ENCODE measurements around the gene CDKN1A.
"Not testable (repeated sequence)": the region's sequence is repeated elsewhere in the genome, so short reads cannot be mapped to it uniquely, and the experiment has no call there.

CDKN1A gene

GRCh38 chr6:36643977-36644376, 34.5 kb upstream of the CDKN1A start:
- Histone ChIP-seq H3K4me3 (ENCODE audit: low read length) (no peak overlapping the region), H3K36me3 (ENCODE audit: insufficient read depth, low read length) (no peaks in the 10 kb centered on the region), H3K4me1 (ENCODE audit: insufficient read depth, low read length) (peaks cover 7% of the 10 kb centered on the region)

DNA sequence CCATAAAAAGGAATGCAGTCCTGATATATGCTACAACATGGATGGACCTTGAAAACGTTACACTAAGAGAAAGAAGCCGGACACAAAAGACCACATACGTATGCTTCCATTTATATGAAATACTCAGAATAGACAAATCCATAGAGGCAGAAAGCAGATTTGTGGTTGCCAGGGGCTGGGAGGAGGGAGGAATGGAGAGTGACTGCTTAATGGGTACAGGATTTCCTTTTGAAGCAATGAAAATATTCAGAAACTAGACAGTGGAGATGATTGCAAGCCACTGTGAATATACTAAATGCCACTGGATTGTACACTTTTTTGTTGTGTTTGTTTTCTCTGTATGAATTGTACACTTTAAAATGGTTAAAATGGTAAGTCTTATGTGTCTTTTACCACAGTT, 29.4 kb upstream of the CDKN1A start:
- H3K4me1 ChIP-seq (ENCODE audit: insufficient read depth, low read length): peaks cover 4% of the 10 kb centered on the region
- no peak overlapping the region for H2AFZ ChIP-seq (ENCODE audit: low read depth, low read length)
- H3K9me3 ChIP-seq (ENCODE audit: low read length): no peaks in the 10 kb centered on the region
- no peak overlapping the region for H3K4me3 ChIP-seq (ENCODE audit: low read length)
- H3K27me3 ChIP-seq (ENCODE audit: insufficient read depth, low read length): no peaks in the 10 kb centered on the region
- H3K36me3 ChIP-seq (ENCODE audit: insufficient read depth, low read length): no peaks in the 10 kb centered on the region

More at GRCh38 chr6:36643977-36644376, 34.5 kb upstream of the CDKN1A start:
- no peaks in the 10 kb centered on the region for H3K9me3 ChIP-seq (ENCODE audit: low read length)
- no peak overlapping the region for H2AFZ ChIP-seq (ENCODE audit: low read depth, low read length)
- no peaks in the 10 kb centered on the region for H3K27me3 ChIP-seq (ENCODE audit: insufficient read depth, low read length)

DNA sequence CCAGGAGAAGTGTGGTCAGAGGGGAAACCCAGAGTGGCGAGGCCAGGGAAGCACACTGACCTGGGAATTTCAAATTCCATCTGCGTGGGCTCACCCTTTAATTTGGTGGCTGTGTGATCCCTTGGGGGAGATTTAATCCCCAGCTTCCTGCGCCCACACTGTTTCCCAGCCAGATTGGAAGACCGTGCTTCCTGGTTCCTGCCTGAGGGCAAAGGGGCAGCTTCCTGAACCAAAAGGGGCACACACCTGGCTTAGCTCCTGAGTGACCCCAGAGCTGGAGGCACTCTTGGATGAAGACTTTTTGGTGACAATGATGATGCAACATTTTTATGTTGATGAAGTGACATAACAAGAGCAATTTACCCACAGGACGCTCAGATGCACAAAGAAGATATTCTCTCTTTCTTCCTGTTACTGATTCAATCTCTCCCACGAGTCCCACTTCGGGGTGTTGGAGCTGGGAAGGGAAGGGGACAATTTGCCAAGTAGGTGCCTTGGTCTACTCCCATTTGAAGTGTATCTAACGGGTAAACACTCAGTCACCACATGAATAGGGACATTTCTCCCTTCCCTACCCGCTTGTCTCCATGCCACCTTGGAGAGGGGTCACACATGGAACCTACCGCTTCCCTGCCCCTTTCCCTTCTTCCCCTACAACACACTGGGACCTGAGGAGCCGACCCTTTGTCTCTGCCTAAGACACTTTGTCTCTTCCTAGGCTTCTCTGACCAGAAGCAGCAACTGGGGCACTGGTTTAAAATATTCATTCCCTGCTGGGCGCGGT, 28.6 kb upstream of the CDKN1A start:
- no peak overlapping the region for H3K4me3 ChIP-seq (ENCODE audit: low read length)
- H3K36me3 ChIP-seq (ENCODE audit: insufficient read depth, low read length): no peaks in the 10 kb centered on the region
- no peak overlapping the region for H2AFZ ChIP-seq (ENCODE audit: low read depth, low read length)
- H3K4me1 ChIP-seq (ENCODE audit: insufficient read depth, low read length): peaks cover 6% of the 10 kb centered on the region
- no peaks in the 10 kb centered on the region for H3K9me3 ChIP-seq (ENCODE audit: low read length)
- H3K27me3 ChIP-seq (ENCODE audit: insufficient read depth, low read length): no peaks in the 10 kb centered on the region

DNA sequence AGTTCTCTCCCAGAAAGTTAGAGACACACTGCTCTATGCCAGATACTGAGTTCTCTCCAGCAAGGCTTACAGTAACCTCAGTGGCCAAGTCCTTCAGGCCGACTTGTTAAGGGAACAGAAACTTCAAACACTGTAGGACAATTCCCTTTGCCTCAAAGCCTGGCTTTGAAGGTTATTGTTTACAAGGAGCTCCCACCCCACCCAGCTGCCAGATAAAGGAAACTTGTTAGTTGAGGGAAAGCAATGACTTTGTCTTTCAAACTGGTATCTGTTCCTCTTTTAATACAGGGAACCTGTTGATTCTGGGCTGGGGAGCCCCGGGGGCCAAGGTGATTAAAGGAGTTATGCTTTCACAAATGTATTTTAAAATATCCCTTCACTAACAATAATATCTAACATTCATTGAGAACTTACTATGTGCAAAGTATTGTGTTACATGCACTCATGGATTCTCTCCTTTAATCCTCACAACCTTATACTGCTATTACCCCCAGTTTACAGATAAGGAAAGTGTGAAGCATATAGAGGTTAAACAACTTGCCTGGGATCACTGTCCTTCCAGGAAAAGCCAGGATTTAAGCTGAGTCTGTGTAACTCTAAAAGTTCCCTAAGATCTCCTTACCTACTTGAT, 27.6 kb upstream of the CDKN1A start:
- Histone ChIP-seq H3K36me3 (ENCODE audit: insufficient read depth, low read length) (no peaks in the 10 kb centered on the region), H2AFZ (ENCODE audit: low read depth, low read length) (no peak overlapping the region), H3K27me3 (ENCODE audit: insufficient read depth, low read length) (no peaks in the 10 kb centered on the region), H3K9me3 (ENCODE audit: low read length) (no peaks in the 10 kb centered on the region), H3K4me1 (ENCODE audit: insufficient read depth, low read length) (peaks cover 7% of the 10 kb centered on the region), H3K4me3 (ENCODE audit: low read length) (no peak overlapping the region)

DNA sequence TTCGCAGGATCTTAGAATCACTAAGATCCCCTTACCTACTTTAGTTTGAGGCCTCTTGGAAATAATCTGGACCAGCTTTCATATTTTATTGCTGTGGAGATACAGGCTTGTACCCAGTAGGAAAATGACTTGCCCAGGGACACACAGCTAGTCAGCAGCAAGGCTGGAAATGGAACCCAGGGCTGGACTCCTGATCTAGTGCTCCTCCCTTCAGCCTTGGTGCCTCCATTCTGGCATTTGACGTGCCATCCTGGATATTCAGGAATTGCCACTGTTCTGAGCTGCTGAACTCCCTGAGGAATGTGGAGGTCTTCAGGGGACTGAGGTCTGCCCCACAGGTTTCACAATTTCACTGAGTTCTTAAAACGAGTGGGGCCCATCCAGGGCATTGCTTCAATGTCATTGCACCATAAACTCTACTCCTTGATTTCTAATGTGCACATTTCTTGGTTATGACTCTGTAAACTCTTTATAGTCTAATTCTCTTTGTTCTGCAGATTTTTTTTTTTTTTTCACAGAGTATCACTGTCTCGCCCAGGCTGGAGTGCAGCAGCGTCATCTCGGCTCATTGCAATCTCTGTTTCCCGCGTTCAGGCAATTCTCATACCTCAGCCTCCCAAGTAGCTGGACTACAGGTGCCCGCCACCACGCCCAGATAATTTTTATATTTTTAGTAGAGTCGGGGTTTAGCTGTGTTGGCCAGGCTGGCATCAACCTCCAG, 26.7 kb upstream of the CDKN1A start:
- Histone ChIP-seq H3K9me3 (ENCODE audit: low read length) (no peaks in the 10 kb centered on the region), H3K36me3 (ENCODE audit: insufficient read depth, low read length) (no peaks in the 10 kb centered on the region), H3K4me3 (ENCODE audit: low read length) (no peak overlapping the region), H2AFZ (ENCODE audit: low read depth, low read length) (no peak overlapping the region), H3K27me3 (ENCODE audit: insufficient read depth, low read length) (no peaks in the 10 kb centered on the region), H3K4me1 (ENCODE audit: insufficient read depth, low read length) (peaks cover 7% of the 10 kb centered on the region)

DNA sequence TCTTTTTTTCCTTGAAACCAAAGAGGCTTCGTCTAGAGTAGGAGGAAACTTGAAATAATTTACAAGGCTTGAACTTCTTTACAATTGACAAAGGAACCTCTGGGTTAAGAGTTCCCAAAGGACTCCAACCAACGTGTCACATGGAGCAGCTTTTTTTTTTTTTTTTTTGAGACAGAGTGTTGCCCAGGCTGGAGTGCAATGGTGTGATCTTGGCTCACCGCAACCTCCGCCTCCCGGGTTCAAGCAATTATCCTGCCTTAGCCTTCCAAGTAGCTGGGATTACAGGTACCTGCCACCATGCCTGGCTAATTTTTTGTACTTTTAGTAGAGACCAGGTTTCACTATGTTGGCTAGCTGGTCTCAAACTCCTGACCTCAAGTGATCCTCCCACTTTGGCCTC, 24.0 kb upstream of the CDKN1A start:
- not testable (repeated sequence) for H3K4me3 ChIP-seq (ENCODE audit: low read length); H3K27me3 ChIP-seq (ENCODE audit: insufficient read depth, low read length); H2AFZ ChIP-seq (ENCODE audit: low read depth, low read length); H3K9me3 ChIP-seq (ENCODE audit: low read length); H3K4me1 ChIP-seq (ENCODE audit: insufficient read depth, low read length); H3K36me3 ChIP-seq (ENCODE audit: insufficient read depth, low read length)

DNA sequence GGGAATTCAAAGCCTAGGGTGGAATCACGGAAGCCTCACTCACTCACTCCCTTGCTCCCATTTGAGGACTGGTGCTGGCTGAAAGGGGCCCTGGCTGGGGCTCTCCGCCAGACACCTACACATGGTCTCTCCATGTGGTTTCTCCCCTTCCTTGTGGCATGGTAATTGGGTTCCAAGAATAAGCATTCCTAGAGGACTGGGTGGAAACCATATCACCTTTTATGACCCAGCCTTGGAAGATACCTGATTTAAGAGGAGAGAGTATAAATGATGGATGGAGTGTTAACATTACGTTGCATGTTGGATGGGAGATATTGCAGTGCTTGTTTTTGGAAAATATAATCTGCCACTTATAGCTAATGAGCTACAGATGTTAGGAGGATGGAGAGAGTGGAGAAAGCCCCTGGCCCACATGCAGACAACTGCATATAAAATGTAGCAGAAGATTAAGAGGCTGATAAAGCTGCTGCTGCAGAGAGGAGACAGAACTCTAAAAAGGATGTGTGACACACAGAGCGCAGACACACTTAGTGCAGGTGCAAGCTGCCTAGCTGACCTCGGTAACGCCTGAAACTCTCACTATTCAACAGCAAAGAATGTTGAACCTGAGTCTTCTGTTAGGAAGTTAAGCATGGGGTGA, 23.3 kb upstream of the CDKN1A start:
- peaks cover 3% of the 10 kb centered on the region for H3K4me1 ChIP-seq (ENCODE audit: insufficient read depth, low read length)
- no peaks in the 10 kb centered on the region for H3K36me3 ChIP-seq (ENCODE audit: insufficient read depth, low read length)
- H3K27me3 ChIP-seq (ENCODE audit: insufficient read depth, low read length): no peaks in the 10 kb centered on the region
- no peak overlapping the region for H3K4me3 ChIP-seq (ENCODE audit: low read length)
- no peaks in the 10 kb centered on the region for H3K9me3 ChIP-seq (ENCODE audit: low read length)
- no peak overlapping the region for H2AFZ ChIP-seq (ENCODE audit: low read depth, low read length)

DNA sequence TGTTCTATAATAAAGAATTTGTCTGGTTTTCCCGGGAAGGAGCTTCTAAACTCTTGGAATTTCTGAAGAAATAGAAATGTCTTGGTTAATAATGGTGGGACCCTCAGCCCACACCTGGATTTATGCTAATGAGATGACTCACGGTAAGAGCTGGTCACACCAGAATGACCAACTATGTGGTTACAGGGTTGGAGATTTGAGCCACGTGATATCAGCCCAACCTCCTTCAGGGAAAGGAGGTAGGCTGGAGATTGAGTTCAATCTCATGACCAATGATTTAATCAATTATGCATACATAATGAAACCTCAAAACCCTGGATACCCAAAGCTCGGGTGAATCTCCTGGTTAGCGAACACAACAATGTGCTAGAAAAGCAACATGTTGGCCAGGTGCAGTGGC, 22.1 kb upstream of the CDKN1A start:
- H3K36me3 ChIP-seq (ENCODE audit: insufficient read depth, low read length): no peaks in the 10 kb centered on the region
- no peak overlapping the region for H3K4me3 ChIP-seq (ENCODE audit: low read length)
- no peaks in the 10 kb centered on the region for H3K27me3 ChIP-seq (ENCODE audit: insufficient read depth, low read length)
- peaks cover 2% of the 10 kb centered on the region for H3K9me3 ChIP-seq (ENCODE audit: low read length)
- peaks cover 3% of the 10 kb centered on the region for H3K4me1 ChIP-seq (ENCODE audit: insufficient read depth, low read length)
- no peak overlapping the region for H2AFZ ChIP-seq (ENCODE audit: low read depth, low read length)

- H2AFZ ChIP-seq (ENCODE audit: low read depth, low read length): no peak overlapping the region
- peaks cover 3% of the 10 kb centered on the region for H3K4me1 ChIP-seq (ENCODE audit: insufficient read depth, low read length)
- no peak overlapping the region for H3K4me3 ChIP-seq (ENCODE audit: low read length)
- no peaks in the 10 kb centered on the region for H3K27me3 ChIP-seq (ENCODE audit: insufficient read depth, low read length)
- no peaks in the 10 kb centered on the region for H3K36me3 ChIP-seq (ENCODE audit: insufficient read depth, low read length)
- H3K9me3 ChIP-seq (ENCODE audit: low read length): peaks cover 2% of the 10 kb centered on the region
Observed at GRCh38 chr6:36657271-36657670, 21.2 kb upstream of the CDKN1A start.

- Histone ChIP-seq H3K36me3 (ENCODE audit: insufficient read depth, low read length) (no peaks in the 10 kb centered on the region), H3K4me3 (ENCODE audit: low read length) (no peak overlapping the region), H3K27me3 (ENCODE audit: insufficient read depth, low read length) (no peaks in the 10 kb centered on the region), H3K9me3 (ENCODE audit: low read length) (peaks cover 2% of the 10 kb centered on the region), H2AFZ (ENCODE audit: low read depth, low read length) (no peak overlapping the region), H3K4me1 (ENCODE audit: insufficient read depth, low read length) (peaks cover 3% of the 10 kb centered on the region)
Observed at GRCh38 chr6:36657942-36658544, 20.5 kb upstream of the CDKN1A start.

- peaks cover 3% of the 10 kb centered on the region for H3K4me1 ChIP-seq (ENCODE audit: insufficient read depth, low read length)
- peaks cover 2% of the 10 kb centered on the region for H3K9me3 ChIP-seq (ENCODE audit: low read length)
- no peaks in the 10 kb centered on the region for H3K27me3 ChIP-seq (ENCODE audit: insufficient read depth, low read length)
- H3K36me3 ChIP-seq (ENCODE audit: insufficient read depth, low read length): no peaks in the 10 kb centered on the region
- H2AFZ ChIP-seq (ENCODE audit: low read depth, low read length): no peak overlapping the region
- H3K4me3 ChIP-seq (ENCODE audit: low read length): no peak overlapping the region
Observed at GRCh38 chr6:36659271-36659670, 19.2 kb upstream of the CDKN1A start.

GRCh38 chr6:36660771-36661471, 17.6 kb upstream of the CDKN1A start:
- Histone ChIP-seq H3K9me3 (ENCODE audit: low read length) (peaks cover 2% of the 10 kb centered on the region), H3K36me3 (ENCODE audit: insufficient read depth, low read length) (no peaks in the 10 kb centered on the region), H2AFZ (ENCODE audit: low read depth, low read length) (no peak overlapping the region), H3K4me3 (ENCODE audit: low read length) (no peak overlapping the region), H3K4me1 (ENCODE audit: insufficient read depth, low read length) (no peaks in the 10 kb centered on the region), H3K27me3 (ENCODE audit: insufficient read depth, low read length) (no peaks in the 10 kb centered on the region)

Measured in neuron (in vitro differentiated cells).